AG04450 (cell line): ENCODE measurements around the gene SLC25A12. TPM values are rescaled to one million over a fixed set of nuclear protein-coding genes. Genes with fewer than 3 reads are reported as not detected.

ENCODE experiments used
- CTCF ChIA-PET: fragments of 300-600, 350-600 bp; formaldehyde crosslinking; extraction: SDS; loops from one replicate; lab custom pipeline; 2022; ENCODE audit warnings: antibody characterized with exemption, inconsistent platforms; lab: Charles Lee
- POLR2A ChIA-PET: fragments of 350-600 bp; formaldehyde crosslinking; extraction: SDS; loops from one replicate; lab custom pipeline; 2021; ENCODE audit warnings: antibody characterized with exemption, inconsistent platforms; lab: Yijun Ruan, JAX
- DNase-seq: peaks from one replicate; pipeline ENCODE4 v3.0.0-alpha.2; 2011; ENCODE audit warnings: low read depth, low spot score
- H3K27ac ChIP-seq: one replicate; pipeline ENCODE4 v1.5.1; 2012; ENCODE audit warnings: low read depth, low read length, control low read depth
- H3K27me3 ChIP-seq: one replicate; pipeline ENCODE4 v1.6.0; 2012; ENCODE audit warnings: low read length; ENCODE audit not compliant: control insufficient read depth, insufficient read depth
- H3K4me3 ChIP-seq: 2 replicates; pipeline ENCODE4 v1.5.1; 2011; ENCODE audit warnings: mild to moderate bottlenecking, low read depth, low read length, control low read depth
- H3K9me3 ChIP-seq: 2 replicates; pipeline ENCODE4 v1.5.1; 2012; ENCODE audit warnings: low read length; ENCODE audit not compliant: control insufficient read depth, insufficient read depth
- polyA plus RNA-seq: library from polyadenylated mRNA; depleted of rRNA; stranded (reverse); fragments of >200 nt; gene quantifications from 2 replicates; pipeline ENCODE4 v1.2.3, GENCODE V29; 2011
- TF ChIP-seq, protein P1 (sequence below): IDR thresholded peaks from 2 replicates; pipeline ENCODE4 v1.5.1; 2011; ENCODE audit warnings: low read depth, low read length, control low read depth, inconsistent platforms

SLC25A12 gene
- polyA plus RNA-seq, 1 experiment, result 27.3 TPM

DNA sequence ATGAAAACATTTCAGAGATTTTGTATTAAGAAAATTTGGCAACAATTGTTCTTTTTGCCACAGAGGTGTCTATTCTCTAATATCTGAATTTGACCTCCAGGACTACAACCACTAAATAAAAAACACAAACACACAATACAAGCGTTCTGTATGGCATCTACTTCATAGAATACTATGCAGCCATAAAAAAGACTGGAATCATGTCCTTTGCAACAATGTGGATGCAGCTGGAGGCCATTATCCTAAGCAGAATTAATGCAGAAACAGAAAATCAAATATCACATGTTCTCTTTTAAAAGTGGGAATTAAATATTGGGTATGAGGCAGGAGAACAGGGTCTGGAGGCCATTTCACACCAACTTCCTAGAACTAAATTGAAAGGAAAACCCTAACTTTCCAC lies 19.5 kb downstream of the SLC25A12 start:
- no peak overlapping the region for H3K27ac ChIP-seq
- DNase-seq, result no peak
- ChIA-PET CTCF (no interaction called here), POLR2A (no interaction called here)
- TF ChIP-seq, protein P1, sequence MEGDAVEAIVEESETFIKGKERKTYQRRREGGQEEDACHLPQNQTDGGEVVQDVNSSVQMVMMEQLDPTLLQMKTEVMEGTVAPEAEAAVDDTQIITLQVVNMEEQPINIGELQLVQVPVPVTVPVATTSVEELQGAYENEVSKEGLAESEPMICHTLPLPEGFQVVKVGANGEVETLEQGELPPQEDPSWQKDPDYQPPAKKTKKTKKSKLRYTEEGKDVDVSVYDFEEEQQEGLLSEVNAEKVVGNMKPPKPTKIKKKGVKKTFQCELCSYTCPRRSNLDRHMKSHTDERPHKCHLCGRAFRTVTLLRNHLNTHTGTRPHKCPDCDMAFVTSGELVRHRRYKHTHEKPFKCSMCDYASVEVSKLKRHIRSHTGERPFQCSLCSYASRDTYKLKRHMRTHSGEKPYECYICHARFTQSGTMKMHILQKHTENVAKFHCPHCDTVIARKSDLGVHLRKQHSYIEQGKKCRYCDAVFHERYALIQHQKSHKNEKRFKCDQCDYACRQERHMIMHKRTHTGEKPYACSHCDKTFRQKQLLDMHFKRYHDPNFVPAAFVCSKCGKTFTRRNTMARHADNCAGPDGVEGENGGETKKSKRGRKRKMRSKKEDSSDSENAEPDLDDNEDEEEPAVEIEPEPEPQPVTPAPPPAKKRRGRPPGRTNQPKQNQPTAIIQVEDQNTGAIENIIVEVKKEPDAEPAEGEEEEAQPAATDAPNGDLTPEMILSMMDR, result no peak
- H3K9me3 ChIP-seq, result no peaks in the 10 kb centered on the region; the same call in none of the 2 replicates
- no peak overlapping the region for H3K4me3 ChIP-seq
- no peaks in the 10 kb centered on the region for H3K27me3 ChIP-seq

DNA sequence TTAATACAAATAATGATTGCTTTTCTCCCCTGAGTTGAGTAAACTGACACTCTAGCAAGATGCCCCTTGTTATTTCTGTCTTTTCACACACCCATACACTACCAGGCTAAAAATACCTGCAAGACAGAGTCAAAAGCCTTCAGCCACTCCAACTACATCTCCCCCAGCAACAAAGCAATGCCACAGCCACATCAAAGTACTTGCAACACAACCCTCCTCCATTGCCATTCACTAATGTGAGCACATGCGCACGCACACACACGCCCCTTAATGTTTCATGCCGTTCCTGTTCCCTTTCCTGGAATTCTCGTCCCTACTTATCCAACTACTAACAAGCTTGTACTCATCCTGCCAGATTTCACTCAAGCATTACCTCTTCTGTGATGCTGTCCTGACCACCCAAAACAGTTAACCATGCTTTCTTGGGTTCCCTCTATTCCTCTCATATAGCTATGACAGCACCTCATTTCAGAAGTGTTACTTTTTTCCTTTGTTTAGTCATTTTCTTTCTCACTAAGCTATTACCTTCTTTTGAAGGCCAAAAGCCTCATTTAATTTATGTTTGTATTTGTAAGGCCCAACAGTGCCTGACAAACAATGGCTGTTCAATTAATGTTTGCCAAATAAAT lies 29.6 kb downstream of the SLC25A12 start:
- no peak for DNase-seq
- H3K9me3 ChIP-seq, result peaks cover 4% of the 10 kb centered on the region; the same call in 1 of the 2 replicates
- H3K4me3 ChIP-seq, result no peak overlapping the region
- TF ChIP-seq, protein P1, result no peak
- ChIA-PET CTCF (no interaction called here), POLR2A (no interaction called here)
- H3K27me3 ChIP-seq, result no peaks in the 10 kb centered on the region
- no peak overlapping the region for H3K27ac ChIP-seq

DNA sequence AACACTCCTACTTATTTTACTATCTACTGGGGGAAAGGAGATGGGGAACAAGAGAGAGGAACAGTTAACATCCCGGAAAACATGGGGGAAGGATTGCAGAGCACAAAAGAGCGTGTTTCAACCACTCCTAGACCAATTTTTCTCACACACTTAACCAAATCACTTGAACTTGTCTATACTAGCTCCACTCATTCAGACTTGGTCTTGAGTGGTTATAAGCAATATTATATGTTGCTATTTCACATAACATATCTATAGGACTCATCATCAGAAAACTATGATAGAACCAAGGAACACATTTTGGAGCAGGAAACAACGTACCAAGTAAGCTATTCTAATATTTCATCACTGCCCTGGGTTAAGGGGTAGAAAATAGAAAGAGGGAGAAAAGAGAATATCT lies 31.5 kb downstream of the SLC25A12 start:
- Histone ChIP-seq H3K4me3 (no peak overlapping the region), H3K27me3 (no peaks in the 10 kb centered on the region), H3K27ac (no peak overlapping the region), H3K9me3 (no peaks in the 10 kb centered on the region)
- TF ChIP-seq, protein P1, result no peak
- no peak for DNase-seq
- POLR2A ChIA-PET, result no interaction called here
- CTCF ChIA-PET, result interaction anchor here (0.5 kb wide), 1 partner anchor 376 kb away, joined by 3 read pairs; no protein-coding TSS in a partner anchor

DNA sequence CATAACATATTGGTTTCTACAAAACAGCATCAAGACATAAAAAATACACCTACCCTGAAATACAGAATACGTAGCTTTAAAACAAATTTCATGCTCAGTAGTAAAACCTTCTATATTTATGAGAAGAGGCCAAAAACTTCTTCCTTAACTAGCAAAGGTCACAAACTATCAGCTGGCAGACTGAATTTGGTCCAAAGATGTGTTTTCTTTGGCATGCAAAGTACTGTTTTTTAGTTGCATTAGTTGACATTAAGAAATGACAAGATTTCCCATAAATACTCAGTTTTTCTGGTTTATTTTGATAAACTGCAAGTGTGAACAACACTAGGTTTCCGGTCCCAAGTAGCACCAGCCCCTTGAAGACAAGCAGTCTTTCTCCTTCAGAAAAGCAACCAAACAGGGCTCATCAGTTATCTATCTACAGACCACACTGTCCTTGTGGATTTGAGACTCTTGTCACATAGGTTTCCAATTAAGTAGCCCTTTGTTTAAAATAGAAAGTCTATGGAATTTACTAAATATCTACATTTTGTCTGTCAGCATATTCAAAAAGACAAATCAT lies 35.6 kb downstream of the SLC25A12 start:
- Histone ChIP-seq H3K4me3 (no peak overlapping the region), H3K27ac (no peak overlapping the region), H3K27me3 (no peaks in the 10 kb centered on the region), H3K9me3 (no peaks in the 10 kb centered on the region)
- TF ChIP-seq, protein P1, result no peak
- ChIA-PET CTCF (no interaction called here), POLR2A (no interaction called here)
- no peak for DNase-seq

DNA sequence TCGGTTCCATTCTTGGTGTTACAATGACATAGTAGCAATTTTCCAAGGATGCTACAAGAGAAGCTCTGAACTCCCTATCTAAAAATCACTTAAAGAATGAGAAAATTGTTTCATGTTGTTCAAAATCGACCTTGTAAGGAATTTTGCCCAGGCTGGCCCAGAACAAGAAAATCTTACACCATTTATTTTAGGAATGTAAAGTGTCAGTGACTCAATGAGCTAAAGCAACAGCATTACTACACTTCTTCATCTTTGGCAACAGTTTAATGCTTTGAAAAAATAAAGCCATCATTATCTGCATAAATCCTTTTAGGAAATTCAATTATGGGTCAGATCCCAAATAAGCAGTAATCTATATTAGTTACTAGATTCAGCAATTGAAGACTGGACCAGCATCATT lies 38.6 kb downstream of the SLC25A12 start:
- Histone ChIP-seq H3K27me3 (no peaks in the 10 kb centered on the region), H3K4me3 (no peak overlapping the region), H3K9me3 (no peaks in the 10 kb centered on the region), H3K27ac (no peak overlapping the region)
- no peak for DNase-seq
- ChIA-PET CTCF (no interaction called here), POLR2A (no interaction called here)
- TF ChIP-seq, protein P1, result no peak
